ENCODE results near the gene RASIP1.

RASIP1 gene

GRCh38 chr19:48715681-48716171 is 24.7 kb downstream of the RASIP1 start:
- no peaks in the 10 kb centered on the region for H3K27me3 ChIP-seq (ENCODE audit: control insufficient read depth, insufficient read depth, low read length)
- peaks cover 29% of the 10 kb centered on the region for H3K4me1 ChIP-seq (ENCODE audit: control insufficient read depth, insufficient read depth, low read length)
- H3K27ac ChIP-seq (ENCODE audit: low read depth, low read length) = no peak overlapping the region
- H3K4me3 ChIP-seq (ENCODE audit: low read depth, low read length) = no peak overlapping the region
- no peaks in the 10 kb centered on the region; the same call in 1 of the 2 replicates for H3K9me3 ChIP-seq (ENCODE audit: control insufficient read depth, insufficient read depth, low read length)
- H3K36me3 ChIP-seq (ENCODE audit: control insufficient read depth, insufficient read depth, low read length) = no peaks in the 10 kb centered on the region
- no peak overlapping the region for H3K9ac ChIP-seq (ENCODE audit: low read depth, low read length)

DNA sequence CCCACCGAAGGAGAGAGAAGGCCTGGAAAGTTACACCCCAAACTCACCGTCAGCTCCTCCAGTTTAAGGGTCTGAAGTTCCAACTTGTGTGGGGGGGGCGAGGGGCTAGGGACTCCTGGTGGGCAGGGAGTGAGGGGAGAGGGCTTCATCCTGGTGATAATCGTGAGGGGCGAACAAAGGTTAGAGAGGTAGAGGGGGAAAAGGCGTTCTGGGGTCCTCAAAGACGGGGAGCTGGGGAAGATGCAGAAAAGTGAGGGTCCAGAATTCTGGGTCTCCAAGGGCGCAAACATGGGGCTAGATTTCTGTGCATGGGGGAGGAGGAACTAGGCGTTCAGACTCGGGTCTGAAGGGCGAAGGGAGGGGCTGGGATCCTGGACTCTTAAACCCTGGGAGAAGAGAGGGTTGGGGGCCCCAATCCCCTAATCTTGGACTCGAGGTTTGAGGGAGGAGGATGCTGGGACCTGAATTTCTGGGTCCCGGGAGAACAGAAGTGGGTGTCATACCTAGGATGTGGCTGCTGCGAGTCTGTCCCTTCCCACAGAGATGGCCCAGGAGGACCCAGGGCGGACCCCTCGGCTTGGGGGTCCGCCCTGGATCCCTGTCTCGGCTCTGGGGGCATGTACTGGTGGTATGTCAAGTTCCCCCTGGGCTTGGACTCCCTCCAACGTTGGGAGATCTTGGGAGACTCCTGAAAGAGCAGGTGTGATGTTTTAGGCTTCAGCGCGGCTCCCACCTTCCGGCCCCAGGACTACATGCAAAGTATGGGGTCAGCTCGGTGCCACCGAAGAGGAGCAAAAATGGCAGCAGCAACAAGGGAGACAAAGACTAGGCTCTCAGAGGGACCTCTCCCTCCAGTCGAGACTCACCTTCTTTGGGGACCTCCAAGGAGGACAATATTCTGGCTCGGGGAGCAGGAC is 25.4 kb downstream of the RASIP1 start:
- Histone ChIP-seq H3K4me1 (ENCODE audit: control insufficient read depth, insufficient read depth, low read length) (peaks cover 25% of the 10 kb centered on the region), H3K9me3 (ENCODE audit: control insufficient read depth, insufficient read depth, low read length) (no peaks in the 10 kb centered on the region; the same call in 1 of the 2 replicates), H3K9ac (ENCODE audit: low read depth, low read length) (no peak overlapping the region; the same call in 1 of the 2 replicates), H3K36me3 (ENCODE audit: control insufficient read depth, insufficient read depth, low read length) (no peaks in the 10 kb centered on the region), H3K4me3 (ENCODE audit: low read depth, low read length) (peak overlapping the region; percentile 93), H3K27me3 (ENCODE audit: control insufficient read depth, insufficient read depth, low read length) (no peaks in the 10 kb centered on the region), H3K27ac (ENCODE audit: low read depth, low read length) (peak overlapping the region; percentile 55)

DNA sequence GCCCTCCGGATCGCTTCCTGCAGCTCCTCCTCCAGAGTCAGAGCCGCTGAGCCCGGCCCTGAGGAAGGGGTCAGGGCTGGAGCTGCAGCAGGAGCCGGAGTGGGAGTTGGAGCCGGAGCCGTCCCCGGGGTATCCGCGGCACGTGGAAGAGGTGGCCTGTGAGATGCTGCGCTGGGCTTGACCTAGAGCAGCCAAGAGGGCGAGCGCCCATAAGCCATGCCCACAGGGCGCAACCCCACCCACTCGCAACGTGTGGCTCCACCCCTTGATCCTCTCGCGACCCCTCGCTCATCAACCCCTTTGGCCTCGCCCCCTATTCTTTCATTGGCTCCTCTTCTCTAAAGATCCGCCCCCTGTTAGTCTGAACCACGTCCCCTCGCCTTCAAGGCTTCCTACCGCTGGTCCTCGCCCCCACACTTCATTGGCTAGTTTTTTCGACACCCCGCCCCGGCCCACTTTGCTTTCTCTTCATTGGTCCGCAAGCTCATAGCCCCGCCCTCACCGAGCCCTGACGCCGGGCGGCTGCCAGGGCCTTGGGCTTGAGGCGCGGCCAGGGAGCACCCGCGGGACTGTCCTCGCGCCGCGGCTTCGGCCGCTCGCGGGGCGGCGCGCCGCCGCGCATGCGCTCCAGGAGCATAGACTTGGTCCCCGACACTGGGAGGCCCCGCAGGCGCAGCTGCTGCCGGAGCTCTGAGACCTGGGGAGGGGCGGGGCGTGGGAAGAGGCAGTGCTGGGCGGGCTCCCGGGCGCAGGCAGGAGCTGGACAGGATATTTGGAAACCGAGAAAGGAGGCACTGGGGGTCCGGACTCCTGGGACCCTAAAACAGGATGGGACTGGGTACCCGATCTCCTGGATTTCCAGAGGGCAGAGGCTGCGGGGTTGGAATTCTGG is 26.3 kb downstream of the RASIP1 start:
- Histone ChIP-seq H3K9me3 (ENCODE audit: control insufficient read depth, insufficient read depth, low read length) (no peaks in the 10 kb centered on the region; the same call in 1 of the 2 replicates), H3K36me3 (ENCODE audit: control insufficient read depth, insufficient read depth, low read length) (no peaks in the 10 kb centered on the region), H3K9ac (ENCODE audit: low read depth, low read length) (no peak overlapping the region; the same call in 1 of the 2 replicates), H3K27me3 (ENCODE audit: control insufficient read depth, insufficient read depth, low read length) (no peaks in the 10 kb centered on the region), H3K4me3 (ENCODE audit: low read depth, low read length) (peak overlapping the region; percentile 93), H3K4me1 (ENCODE audit: control insufficient read depth, insufficient read depth, low read length) (peaks cover 21% of the 10 kb centered on the region), H3K27ac (ENCODE audit: low read depth, low read length) (peak overlapping the region; percentile 55)

GRCh38 chr19:48713041-48713863 is 27.2 kb downstream of the RASIP1 start:
- Histone ChIP-seq H3K36me3 (ENCODE audit: control insufficient read depth, insufficient read depth, low read length) (no peaks in the 10 kb centered on the region), H3K4me3 (ENCODE audit: low read depth, low read length) (peak overlapping the region; percentile 93), H3K9ac (ENCODE audit: low read depth, low read length) (no peak overlapping the region), H3K27ac (ENCODE audit: low read depth, low read length) (no peak overlapping the region), H3K4me1 (ENCODE audit: control insufficient read depth, insufficient read depth, low read length) (peaks cover 24% of the 10 kb centered on the region), H3K27me3 (ENCODE audit: control insufficient read depth, insufficient read depth, low read length) (no peaks in the 10 kb centered on the region), H3K9me3 (ENCODE audit: control insufficient read depth, insufficient read depth, low read length) (no peaks in the 10 kb centered on the region; the same call in 1 of the 2 replicates)

- Histone ChIP-seq H3K9me3 (ENCODE audit: control insufficient read depth, insufficient read depth, low read length) (no peaks in the 10 kb centered on the region; the same call in 1 of the 2 replicates), H3K4me1 (ENCODE audit: control insufficient read depth, insufficient read depth, low read length) (peaks cover 16% of the 10 kb centered on the region; the same call in 1 of the 2 replicates), H3K27me3 (ENCODE audit: control insufficient read depth, insufficient read depth, low read length) (no peaks in the 10 kb centered on the region), H3K9ac (ENCODE audit: low read depth, low read length) (no peak overlapping the region), H3K4me3 (ENCODE audit: low read depth, low read length) (no peak overlapping the region), H3K27ac (ENCODE audit: low read depth, low read length) (no peak overlapping the region), H3K36me3 (ENCODE audit: control insufficient read depth, insufficient read depth, low read length) (no peaks in the 10 kb centered on the region)
Observed at GRCh38 chr19:48711106-48711662, 29.2 kb downstream of the RASIP1 start.

- no peaks in the 10 kb centered on the region for H3K27me3 ChIP-seq (ENCODE audit: control insufficient read depth, insufficient read depth, low read length)
Observed at GRCh38 chr19:48708471-48708870, 31.9 kb downstream of the RASIP1 start.

DNA sequence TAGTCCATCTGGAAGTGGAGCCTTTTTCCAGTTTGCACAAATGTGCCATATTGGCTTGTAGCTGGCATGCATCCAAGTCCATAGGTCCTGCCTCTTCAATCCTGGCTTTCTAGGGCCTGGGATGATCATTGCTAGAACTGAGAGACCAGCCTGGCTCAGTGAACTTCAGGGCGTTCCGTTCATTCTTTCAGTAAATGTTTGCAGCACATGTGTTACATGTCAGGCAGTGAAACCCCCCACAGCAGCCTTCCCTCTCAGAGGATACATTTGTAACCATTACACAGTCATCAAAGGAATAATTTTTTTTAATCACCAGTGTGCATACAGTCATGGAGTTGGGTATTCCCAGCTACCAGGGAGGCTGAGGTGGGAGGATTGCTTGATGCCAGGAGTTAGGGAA is 35.0 kb downstream of the RASIP1 start:
- Histone ChIP-seq H3K9me3 (ENCODE audit: control insufficient read depth, insufficient read depth, low read length) (no peaks in the 10 kb centered on the region), H3K4me3 (ENCODE audit: low read depth, low read length) (no peak overlapping the region), H3K27ac (ENCODE audit: low read depth, low read length) (no peak overlapping the region), H3K27me3 (ENCODE audit: control insufficient read depth, insufficient read depth, low read length) (no peaks in the 10 kb centered on the region), H3K36me3 (ENCODE audit: control insufficient read depth, insufficient read depth, low read length) (peaks cover 5% of the 10 kb centered on the region), H3K9ac (ENCODE audit: low read depth, low read length) (no peak overlapping the region), H3K4me1 (ENCODE audit: control insufficient read depth, insufficient read depth, low read length) (peaks cover 7% of the 10 kb centered on the region; the same call in 1 of the 2 replicates)

More at GRCh38 chr19:48708471-48708870, 31.9 kb downstream of the RASIP1 start:
- peaks cover 11% of the 10 kb centered on the region; the same call in 1 of the 2 replicates for H3K4me1 ChIP-seq (ENCODE audit: control insufficient read depth, insufficient read depth, low read length)
- H3K9me3 ChIP-seq (ENCODE audit: control insufficient read depth, insufficient read depth, low read length) = no peaks in the 10 kb centered on the region; the same call in 1 of the 2 replicates
- H3K36me3 ChIP-seq (ENCODE audit: control insufficient read depth, insufficient read depth, low read length) = peaks cover 3% of the 10 kb centered on the region
- no peak overlapping the region for H3K4me3 ChIP-seq (ENCODE audit: low read depth, low read length)
- H3K9ac ChIP-seq (ENCODE audit: low read depth, low read length) = no peak overlapping the region
- no peak overlapping the region for H3K27ac ChIP-seq (ENCODE audit: low read depth, low read length)

- Histone ChIP-seq H3K9ac (ENCODE audit: low read depth, low read length) (no peak overlapping the region), H3K27ac (ENCODE audit: low read depth, low read length) (no peak overlapping the region), H3K4me1 (ENCODE audit: control insufficient read depth, insufficient read depth, low read length) (0 out of 2 replicates have a peak, but pooled peaks cover 2% of the 10 kb centered on the region), H3K9me3 (ENCODE audit: control insufficient read depth, insufficient read depth, low read length) (no peaks in the 10 kb centered on the region), H3K27me3 (ENCODE audit: control insufficient read depth, insufficient read depth, low read length) (no peaks in the 10 kb centered on the region), H3K4me3 (ENCODE audit: low read depth, low read length) (no peak overlapping the region), H3K36me3 (ENCODE audit: control insufficient read depth, insufficient read depth, low read length) (peaks cover 5% of the 10 kb centered on the region)
Observed at GRCh38 chr19:48703316-48703715, 37.1 kb downstream of the RASIP1 start.

DNA sequence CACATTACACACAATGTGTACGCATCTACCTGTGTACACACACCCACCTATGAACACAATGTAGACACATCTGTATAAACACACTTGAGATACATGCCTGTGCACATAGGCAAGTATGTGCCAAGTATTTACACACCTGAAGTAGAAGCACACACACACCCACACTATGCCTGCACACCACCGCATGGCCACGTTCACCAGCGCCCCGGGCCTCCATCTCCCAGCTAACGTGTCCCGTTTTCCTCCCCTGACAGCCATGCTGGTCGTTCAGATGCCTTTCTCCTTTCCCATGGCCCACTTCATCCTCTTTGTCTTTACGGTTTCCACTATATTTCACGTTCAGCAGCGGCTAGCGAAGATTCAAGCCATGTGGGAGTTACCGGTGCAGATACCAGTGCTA is 37.7 kb downstream of the RASIP1 start:
- H3K27ac ChIP-seq (ENCODE audit: low read depth, low read length) = no peak overlapping the region
- no peaks in the 10 kb centered on the region for H3K9me3 ChIP-seq (ENCODE audit: control insufficient read depth, insufficient read depth, low read length)
- H3K4me3 ChIP-seq (ENCODE audit: low read depth, low read length) = no peak overlapping the region
- H3K36me3 ChIP-seq (ENCODE audit: control insufficient read depth, insufficient read depth, low read length) = peaks cover 5% of the 10 kb centered on the region
- no peaks in the 10 kb centered on the region for H3K4me1 ChIP-seq (ENCODE audit: control insufficient read depth, insufficient read depth, low read length)
- H3K9ac ChIP-seq (ENCODE audit: low read depth, low read length) = no peak overlapping the region
- H3K27me3 ChIP-seq (ENCODE audit: control insufficient read depth, insufficient read depth, low read length) = no peaks in the 10 kb centered on the region

- Histone ChIP-seq H3K9me3 (ENCODE audit: control insufficient read depth, insufficient read depth, low read length) (no peaks in the 10 kb centered on the region), H3K4me3 (ENCODE audit: low read depth, low read length) (no peak overlapping the region), H3K27ac (ENCODE audit: low read depth, low read length) (no peak overlapping the region), H3K4me1 (ENCODE audit: control insufficient read depth, insufficient read depth, low read length) (0 out of 2 replicates have a peak, but pooled peaks cover 3% of the 10 kb centered on the region), H3K27me3 (ENCODE audit: control insufficient read depth, insufficient read depth, low read length) (no peaks in the 10 kb centered on the region), H3K9ac (ENCODE audit: low read depth, low read length) (no peak overlapping the region), H3K36me3 (ENCODE audit: control insufficient read depth, insufficient read depth, low read length) (no peaks in the 10 kb centered on the region)
Observed at GRCh38 chr19:48698046-48698445, 42.4 kb downstream of the RASIP1 start.

Data from HUES48 (cell line).